IPS DF 19.7 (cell line): ENCODE measurements around the gene DLX3.

Source experiments
- DNase-seq: peaks from one replicate; pipeline ENCODE4 v3.0.0-alpha.2; 2013; ENCODE audit warnings: low read depth, low spot score

DLX3 gene

GRCh38 chr17:49992933-49993422 lies 2.0 kb downstream of the DLX3 start:
- DNase-seq = no peak

- DNase-seq = no peak
These were observed 2.7 kb downstream of the DLX3 start for GRCh38 chr17:49992191-49992932.

- DNase-seq = no peak
These were observed 3.6 kb downstream of the DLX3 start for GRCh38 chr17:49991409-49991808.

- no peak for DNase-seq
These were observed 4.1 kb downstream of the DLX3 start for GRCh38 chr17:49990921-49991320.

GRCh38 chr17:49990331-49990730 lies 4.7 kb downstream of the DLX3 start:
- no peak for DNase-seq

GRCh38 chr17:49989518-49989880 lies 5.5 kb downstream of the DLX3 start:
- no peak for DNase-seq

- DNase-seq = no peak
These were observed 7.2 kb downstream of the DLX3 start for GRCh38 chr17:49987681-49988441.

- DNase-seq = no peak
These were observed 7.8 kb downstream of the DLX3 start for GRCh38 chr17:49987290-49987585.

GRCh38 chr17:49986396-49987289 lies 8.4 kb downstream of the DLX3 start:
- DNase-seq = no peak

GRCh38 chr17:49985310-49985990 lies 9.6 kb downstream of the DLX3 start:
- DNase-seq = no peak

- no peak for DNase-seq
These were observed 10.2 kb downstream of the DLX3 start for GRCh38 chr17:49984776-49985175.

- no peak for DNase-seq
These were observed 10.7 kb downstream of the DLX3 start for GRCh38 chr17:49984283-49984682.

GRCh38 chr17:49980703-49981197 lies 14.3 kb downstream of the DLX3 start:
- no peak for DNase-seq

GRCh38 chr17:49979748-49980479 lies 15.1 kb downstream of the DLX3 start:
- DNase-seq = no peak

GRCh38 chr17:49978501-49978900 lies 16.5 kb downstream of the DLX3 start:
- no peak for DNase-seq

GRCh38 chr17:49977463-49978389 lies 17.3 kb downstream of the DLX3 start:
- no peak for DNase-seq

- DNase-seq = no peak
These were observed 18.2 kb downstream of the DLX3 start for GRCh38 chr17:49976828-49977202.

- no peak for DNase-seq
These were observed 18.7 kb downstream of the DLX3 start for GRCh38 chr17:49976163-49976827.

- no peak for DNase-seq
These were observed 19.5 kb downstream of the DLX3 start for GRCh38 chr17:49975531-49975930.
